Omental fat pad (tissue), 4 donors: ENCODE measurements around the gene CCDC160. TPM values are rescaled to one million over a fixed set of nuclear protein-coding genes. Genes with fewer than 3 reads are reported as not detected.

Source experiments
- total RNA-seq, 4 donors: library from RNA; depleted of rRNA; stranded (reverse); fragments of >200 nt; gene quantifications; one replicate each; pipeline ENCODE4 v1.1.0, GENCODE V29; 2016

CCDC160 gene
- total RNA-seq, 4 donors from 2014 or later, result 0.28 to 0.36 TPM; not detected in 2

Other genes starting within 250 kb of the CCDC160 start
- 10 to 100 TPM in 2 of 4 donors, 1 to 10 TPM in 2; 7.9 to 14.2 (median 9.7) TPM for gene PHF6, start 136.1 kb downstream of the CCDC160 start, total RNA-seq
- 10 to 100 TPM in 2 of 4 donors, 1 to 10 TPM in 2; 6.9 to 21.7 (median 10.6) TPM for gene HPRT1, start 223.0 kb downstream of the CCDC160 start, total RNA-seq